Activated CD4-positive, alpha-beta T cell treated with anti-CD3 and anti-CD28 coated beads, Interleukin-2, Interleukin-6, amounts not matched to agents 100 ng/mL and 50 ng/mL, durations not matched to agents 16 hours and 8 hours (primary cell): ENCODE results near the gene SMAP1.
"Not testable (repeated sequence)": the region's sequence is repeated elsewhere in the genome, so short reads cannot be mapped to it uniquely, and the experiment has no call there.

Experiments used
- DNase-seq: peaks from one replicate; pipeline ENCODE4 v3.0.0-alpha.2; 2020

Gene SMAP1

DNA sequence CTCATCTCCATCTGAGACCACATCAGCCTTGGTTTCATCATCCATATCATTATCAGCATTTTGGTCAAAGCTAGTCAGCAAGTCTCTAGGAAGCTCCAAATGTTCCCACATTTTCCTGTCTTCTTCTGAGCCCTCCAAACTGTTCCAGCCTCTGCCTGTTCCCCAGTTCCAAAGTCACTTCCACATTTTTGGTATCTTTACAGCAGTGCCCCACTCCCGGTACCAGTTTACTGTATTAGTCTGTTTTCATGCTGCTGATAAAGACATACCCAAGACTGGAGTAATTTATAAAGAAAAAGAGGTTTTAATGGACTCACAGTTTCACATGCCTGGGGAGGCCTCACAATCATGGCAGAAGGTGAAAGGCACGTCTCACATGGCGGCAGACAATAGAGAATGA, 74.8 kb downstream of the SMAP1 start:
- not testable (repeated sequence) for DNase-seq

DNA sequence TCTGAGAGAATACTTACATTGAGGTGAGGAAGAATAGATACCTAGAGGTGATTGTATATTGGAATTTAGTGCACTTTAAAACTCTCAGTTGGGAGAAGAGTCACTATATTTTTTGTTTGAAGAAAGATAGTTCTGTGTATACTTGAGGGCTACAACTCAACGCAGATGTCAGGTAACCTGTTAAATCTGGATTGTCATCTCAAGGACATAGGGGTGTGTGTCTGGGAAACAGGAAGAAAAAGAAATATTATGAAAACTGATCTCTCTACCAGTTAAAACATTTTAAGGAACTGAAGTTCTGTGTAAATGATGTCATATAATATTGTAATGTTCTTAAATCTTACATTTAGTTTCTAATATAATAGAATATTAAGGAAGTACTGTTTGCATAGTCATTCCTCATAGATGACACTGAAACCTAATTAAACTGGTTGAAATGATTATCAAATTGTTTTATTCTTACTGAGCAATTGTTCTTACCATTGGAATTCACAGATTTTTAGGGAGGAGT, 86.2 kb downstream of the SMAP1 start:
- DNase-seq = no peak

DNA sequence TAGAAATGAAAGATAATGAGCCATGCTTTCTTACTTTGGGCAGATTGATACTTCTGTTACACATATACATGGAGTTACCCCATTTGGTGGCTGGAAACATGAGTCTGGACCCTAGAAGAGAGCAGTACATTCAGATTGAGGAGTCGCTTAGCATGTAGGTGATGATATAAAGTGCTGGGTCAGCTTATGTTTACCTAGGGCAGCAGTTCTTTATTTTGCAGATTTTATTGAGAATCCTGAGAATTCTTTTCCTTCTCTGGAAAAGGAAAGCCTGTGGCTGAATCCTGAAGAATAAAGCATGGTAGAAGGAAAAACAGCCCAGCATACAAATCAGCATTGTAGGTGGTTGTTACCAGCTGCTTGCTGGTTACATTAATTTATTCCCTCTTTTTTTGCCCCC, 91.2 kb downstream of the SMAP1 start:
- DNase-seq = no peak

DNA sequence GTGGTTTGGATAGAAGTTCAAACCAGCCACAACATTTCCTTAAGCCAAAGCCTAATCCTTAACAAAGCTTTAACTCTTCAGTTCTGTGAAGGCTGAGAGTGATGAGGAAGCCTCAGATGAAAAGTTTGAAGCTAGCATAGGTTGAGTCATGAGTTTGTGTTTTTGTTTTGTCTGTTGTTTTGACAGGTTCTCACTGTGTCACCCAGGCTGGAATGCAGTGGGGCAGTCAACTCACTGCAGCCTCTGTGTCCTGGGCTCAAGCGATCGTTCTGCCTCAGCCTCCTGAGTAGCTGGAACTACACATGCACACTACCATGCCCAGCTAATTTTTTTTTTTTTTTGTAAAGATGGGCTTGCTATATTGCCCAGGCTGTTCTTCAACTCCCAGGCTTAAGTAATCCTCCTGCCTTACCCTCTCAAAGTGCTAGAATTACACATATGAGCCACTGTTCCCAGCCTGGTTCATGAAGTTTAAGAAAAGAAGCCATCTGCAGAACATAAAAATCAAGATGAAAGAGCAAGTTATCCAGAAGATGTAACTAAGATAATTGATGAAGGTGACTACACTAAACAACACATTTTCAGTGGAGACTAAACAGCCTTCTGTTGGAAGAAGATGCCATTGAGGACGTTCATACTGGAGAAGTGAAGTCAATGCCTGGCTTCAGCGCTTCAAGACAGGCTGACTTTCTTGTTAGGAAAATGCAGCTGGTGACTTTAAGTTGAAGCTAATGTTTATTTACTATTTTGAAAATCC, 96.2 kb downstream of the SMAP1 start:
- no peak for DNase-seq

DNA sequence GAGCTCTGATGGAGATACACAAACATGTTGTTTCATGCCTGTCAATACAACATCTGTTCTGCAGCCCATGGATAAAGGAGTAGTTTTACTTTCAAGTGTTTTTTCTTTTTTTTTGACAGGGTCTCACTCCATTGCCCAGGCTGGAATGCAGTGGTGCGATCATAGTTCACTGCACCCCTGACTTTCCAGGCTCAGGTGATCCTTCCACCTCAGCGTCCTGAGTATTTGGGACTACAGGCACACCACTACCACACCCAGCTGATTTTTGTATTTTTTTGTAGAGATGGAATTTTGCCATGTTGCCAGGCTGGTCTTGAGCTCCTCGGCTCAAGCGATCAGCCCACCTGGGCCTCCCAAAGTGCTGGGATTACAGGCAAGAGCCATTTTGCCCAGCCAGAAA, 97.0 kb downstream of the SMAP1 start:
- no peak for DNase-seq

DNA sequence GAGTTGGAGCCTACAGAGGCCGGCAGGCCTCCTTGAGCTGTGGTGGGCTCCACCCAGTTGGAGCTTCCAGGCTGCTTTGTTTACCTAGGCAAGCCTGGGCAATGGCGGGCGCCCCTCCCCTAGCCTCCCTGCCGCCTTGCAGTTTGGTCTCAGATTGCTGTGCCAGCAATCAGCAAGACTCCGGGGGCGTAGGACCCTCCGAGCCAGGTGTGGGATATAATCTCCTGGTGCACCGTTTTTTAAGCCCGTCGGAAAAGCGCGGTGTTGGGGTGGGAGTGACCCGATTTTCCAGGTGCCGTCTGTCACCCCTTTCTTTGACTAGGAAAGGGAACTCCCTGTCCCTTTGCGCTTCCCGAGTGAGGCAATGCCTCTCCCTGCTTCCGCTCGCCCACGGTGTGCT, 103.7 kb downstream of the SMAP1 start:
- DNase-seq = not testable (repeated sequence)

DNA sequence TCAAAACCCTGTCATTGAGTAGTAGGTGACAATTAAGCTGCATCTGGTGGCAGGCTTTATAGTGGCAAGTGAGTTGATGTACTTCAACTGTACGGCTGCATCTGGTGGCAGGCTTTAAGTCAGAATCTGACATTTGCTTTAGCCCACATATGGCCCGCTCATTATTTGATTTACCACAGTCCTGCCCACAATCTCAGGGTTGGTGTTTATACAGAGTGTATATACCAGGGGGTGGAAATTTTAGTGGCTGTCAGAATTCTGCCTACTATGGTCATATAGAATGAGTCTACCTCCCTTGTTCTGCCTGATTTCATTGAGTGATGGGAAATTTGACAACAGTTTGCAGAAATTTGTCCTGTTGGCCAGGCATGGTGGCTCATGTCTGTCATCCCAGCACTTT, 112.3 kb downstream of the SMAP1 start:
- no peak for DNase-seq

DNA sequence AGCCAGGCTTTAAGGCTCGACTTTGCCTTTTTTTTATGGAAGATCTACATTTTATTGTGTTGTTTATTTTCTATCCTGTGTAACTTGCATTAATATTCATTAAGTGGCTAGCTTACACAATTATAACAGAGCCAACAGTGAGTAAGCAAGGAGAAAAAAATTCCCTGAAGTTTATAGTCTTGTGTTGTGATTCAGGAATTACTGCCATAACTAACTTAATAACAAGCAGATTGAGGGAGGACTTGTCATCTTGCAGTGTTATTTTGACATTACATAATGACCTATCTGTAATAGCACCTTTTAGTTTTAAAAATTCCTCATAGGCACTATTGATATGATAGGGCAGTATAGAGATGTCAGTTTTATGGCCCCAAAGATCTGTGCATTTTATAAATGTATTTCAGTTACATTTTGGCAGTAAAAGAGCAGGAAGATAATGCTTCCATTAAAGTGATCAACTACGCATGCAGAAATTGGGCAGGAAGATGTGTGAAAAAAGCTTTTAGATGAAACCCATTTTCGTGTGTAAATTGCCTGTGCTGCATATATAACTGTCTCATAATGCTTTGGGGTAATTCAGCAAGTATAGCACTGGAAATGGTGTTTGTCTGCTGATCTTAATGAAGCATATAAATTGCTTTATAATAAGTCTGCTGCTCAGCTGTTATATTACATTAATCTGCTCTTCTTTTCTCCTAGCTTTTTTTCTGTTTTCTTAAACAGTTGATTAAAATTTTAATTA, 123.0 kb downstream of the SMAP1 start:
- no peak for DNase-seq

DNA sequence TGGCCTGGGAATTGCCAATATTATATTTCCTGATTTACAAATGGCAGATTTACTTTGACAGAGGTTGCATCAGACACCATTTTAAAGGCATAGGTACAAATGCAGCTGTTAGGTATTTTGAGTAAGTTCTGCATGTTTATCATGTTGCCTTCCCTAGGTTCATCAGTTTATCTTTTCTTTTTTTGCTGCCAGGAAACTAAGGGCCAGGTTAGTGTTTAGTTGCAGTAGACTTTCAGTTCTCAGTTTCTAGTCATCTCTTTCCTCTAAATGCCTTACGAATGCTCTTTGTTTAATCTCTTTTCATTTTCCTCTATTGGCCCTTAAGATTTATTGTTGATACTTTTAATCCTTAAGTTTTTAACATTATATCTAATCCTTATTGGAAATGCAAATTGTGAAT, 129.9 kb downstream of the SMAP1 start:
- peak; percentile 8 for DNase-seq

DNA sequence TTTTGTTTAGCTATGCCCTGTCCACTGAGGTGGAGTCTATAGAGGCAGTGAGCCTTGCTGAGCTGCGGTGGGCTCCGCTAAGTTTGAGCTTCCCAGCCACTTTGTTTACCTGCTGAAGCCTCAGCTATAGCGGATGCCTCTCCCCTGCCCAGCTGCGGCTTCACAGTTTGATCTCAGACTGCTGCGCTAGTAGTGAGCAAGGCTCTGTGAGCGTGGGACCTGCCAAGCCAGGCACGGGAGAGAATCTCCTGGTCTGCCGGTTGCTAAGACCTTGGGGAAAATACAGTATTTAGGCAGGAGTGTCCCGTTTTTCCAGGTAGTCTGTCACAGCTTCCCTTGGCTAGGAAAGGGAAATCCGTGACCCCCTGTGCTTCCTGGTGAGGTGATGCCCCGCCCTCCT, 138.4 kb downstream of the SMAP1 start:
- no peak for DNase-seq

DNA sequence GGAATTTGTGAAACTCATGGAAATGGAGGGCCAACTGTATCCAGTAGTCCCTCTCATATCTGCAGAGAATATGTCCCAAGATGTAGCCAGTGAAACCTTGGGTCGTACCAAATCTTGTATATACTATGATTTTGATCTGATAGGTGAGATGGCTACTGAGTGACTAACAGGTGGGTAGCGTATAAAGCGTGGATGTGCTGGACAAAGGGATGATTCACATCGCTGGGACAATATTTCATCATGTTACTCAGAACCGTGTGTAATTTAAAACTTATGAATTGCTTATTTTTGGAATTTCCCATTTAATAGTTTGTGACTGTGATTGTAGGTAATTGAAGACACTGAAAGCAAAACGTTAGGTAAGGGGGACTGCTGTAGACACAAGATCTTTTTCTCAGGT, 144.1 kb downstream of the SMAP1 start:
- DNase-seq = no peak

DNA sequence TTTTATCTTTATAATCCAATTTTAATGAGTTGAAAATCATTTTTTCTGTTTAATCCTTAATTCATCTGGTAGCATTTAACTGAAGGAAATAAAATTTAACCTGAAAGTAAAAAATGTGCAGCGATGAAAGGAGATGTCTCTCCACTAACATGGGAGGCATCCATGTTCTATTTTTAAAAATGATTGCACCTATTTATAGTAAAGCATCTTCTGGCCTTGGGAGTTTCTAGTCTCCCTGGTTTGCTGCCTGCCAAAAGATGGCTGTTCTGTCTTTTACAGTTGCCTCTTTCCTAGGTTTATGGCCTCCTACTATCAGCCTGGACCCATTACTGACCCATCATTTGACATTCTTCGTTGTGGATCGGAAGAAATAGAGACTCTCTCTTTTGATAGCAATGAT, 146.2 kb downstream of the SMAP1 start:
- no peak for DNase-seq

DNA sequence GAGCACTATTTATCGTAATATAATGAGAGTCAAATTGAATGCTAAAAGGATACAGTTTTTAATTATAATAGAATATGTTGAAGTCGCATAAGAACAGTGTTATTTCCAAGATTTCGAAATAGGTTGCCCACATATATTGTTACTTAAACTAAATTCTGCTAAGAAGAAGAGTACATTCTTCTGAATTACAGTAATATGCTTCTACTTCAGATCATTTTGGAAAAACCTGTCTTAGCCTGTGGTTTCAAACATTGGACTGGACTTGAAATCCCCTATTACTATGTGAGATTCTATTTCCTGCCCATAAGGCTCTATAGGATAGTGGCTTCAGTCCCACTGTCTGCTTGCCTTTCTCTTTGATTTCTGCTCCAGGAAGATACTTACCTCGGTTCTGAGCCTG, 152.0 kb downstream of the SMAP1 start:
- no peak for DNase-seq

DNA sequence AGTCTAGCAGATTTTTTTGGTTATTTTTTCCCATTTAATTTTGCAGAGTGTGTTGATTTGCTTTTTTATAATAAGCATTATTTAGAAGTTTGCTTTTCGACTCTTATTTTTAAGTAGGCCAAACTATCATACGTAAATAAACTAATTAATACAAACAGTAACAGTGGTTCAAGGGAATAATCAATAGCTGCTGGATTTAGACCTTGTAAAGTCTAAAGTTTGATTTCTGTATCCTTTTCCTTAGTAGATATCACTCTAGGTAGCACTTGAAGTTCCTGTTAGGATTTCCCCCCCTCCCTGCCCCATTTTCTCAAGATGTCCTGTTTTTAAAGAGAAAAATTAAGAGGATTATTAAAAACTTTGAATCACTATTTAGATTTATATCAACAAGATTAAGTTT, 153.1 kb downstream of the SMAP1 start:
- no peak for DNase-seq

DNA sequence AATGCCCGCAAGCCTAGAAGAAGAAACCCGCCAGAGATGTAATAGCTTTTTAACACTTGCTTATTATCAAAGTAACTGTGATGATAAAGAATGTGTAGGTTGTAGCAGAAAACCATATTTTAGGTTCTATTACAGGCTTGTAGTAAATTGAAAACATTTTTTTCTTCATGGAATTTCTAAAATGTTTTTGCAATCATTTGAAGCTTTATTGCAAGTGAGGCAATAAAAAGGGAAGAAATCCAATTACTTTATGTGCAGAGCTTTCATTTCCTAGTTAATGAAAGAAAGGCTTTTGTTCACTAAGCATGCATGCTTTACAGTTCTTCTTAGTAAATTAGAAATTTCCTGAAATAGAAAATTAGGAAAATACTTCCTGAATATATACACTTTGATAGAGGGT, 154.1 kb downstream of the SMAP1 start:
- no peak for DNase-seq

DNA sequence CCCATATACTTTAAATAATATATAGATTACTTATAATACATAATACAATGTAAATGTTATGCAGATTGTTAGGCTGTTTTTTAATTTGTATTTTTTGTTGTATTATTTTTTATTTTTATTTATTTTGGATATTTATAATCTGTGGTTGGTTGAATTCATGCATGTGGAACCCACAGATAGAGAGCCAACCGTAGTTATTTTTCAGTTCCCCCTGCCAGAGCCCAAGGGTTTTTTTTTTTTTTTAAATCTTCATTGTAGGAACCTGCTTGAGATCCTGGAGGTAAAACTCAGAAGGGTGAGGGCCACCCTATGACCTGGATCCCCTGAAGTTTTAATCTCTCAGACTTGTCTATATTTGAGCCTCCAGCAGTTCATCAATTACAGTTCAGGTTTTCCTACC, 156.0 kb downstream of the SMAP1 start:
- DNase-seq = no peak

DNA sequence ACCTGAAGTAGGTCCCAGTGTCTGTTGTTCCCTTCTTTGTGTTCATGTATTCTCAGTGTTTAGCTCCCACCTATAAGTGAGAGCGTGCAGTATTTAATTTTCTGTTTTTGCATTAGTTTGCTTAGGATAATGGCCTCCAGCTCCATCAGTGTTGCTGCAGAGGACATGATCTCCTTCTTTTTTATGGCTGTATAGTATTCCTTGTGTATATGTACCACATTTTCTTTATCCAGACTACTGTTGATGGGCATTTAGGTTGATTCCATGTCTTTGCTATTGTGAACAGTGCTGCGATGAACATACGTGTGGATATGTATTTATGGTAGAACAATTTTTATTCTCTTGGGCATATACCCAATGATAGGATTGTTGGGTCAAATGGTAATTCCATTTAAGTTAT, 163.7 kb downstream of the SMAP1 start:
- DNase-seq = no peak

DNA sequence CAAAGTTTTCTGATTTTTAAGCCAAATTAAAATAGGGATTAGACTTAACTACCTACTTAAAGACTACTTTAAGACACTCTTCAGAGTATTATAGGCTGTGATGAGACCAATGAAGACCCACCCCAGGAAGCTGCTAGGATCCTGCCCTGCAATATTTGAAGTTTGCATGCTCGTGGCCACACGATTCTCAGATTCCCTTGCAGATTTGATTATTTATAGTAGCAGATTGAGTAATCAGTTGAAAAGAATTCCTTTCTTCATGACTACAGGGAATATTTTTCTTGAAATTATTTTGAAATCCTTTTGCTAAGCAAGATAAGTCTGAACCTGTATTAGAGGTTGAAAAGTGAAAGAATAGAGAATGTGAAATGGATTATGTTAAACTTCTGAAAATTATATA, 166.8 kb downstream of the SMAP1 start:
- no peak for DNase-seq

DNA sequence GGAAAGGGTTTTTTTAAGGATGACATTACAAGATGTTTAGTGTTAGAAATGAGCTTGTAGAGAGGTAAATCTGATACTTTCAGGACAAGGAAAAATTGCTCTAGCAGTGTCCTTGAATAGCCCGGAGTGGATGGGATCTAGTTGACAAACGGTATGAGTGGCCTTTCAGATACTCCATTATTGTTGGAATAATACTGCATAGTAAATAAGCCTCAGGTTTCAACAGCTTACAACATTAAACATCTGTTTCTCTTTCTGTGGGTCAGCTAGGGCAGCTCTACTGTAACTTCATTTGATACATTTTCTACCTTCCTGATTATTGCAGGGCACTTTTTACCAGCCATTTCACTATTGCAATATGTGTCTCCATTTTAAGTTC, 171.2 kb downstream of the SMAP1 start:
- no peak for DNase-seq

DNA sequence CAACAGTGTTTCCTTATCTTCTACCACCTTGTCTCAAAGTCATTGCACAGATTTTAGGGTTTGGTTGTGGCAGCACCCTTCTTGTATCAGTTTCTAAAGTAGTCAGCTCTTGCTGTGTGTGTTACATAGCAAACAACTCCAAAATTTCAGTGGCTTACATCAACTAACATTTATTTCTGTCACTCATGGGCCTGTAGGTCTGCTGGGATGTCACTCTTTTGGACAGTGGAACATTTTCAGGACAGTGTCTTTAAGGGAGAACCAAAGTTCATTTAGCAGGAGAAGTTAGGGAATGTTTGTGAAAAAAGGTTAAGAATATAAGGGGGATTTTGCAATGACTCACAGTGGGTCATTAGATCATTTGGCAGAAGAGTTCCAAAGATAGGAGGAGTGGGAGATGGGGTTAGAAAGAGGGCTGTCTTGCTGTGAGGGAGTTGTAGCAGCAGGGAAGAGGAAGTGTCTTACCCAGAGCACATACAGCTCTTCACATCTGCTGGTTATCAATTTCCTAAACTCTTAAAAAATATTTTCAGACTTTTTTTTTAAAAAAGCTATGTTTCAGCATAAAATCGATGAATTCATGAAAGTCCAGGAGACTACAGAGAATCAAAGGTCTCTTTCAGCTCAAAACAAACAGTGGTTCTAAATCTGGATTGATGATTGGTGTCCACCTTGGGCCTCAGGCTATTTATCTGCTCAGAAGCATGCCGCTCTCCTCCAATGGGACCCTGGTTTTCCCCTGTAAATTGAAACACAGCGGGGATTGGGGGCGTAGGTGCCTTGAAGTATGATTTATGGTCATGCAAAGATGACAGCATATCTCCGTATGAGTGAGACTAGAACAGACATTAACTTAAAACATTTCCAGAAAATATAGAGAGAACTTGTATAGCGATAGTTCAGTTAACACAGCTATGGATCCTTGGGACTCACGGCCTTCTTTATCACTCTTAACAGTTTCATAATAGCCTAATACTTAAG, 171.9 kb downstream of the SMAP1 start:
- peak; percentile 3 for DNase-seq

DNA sequence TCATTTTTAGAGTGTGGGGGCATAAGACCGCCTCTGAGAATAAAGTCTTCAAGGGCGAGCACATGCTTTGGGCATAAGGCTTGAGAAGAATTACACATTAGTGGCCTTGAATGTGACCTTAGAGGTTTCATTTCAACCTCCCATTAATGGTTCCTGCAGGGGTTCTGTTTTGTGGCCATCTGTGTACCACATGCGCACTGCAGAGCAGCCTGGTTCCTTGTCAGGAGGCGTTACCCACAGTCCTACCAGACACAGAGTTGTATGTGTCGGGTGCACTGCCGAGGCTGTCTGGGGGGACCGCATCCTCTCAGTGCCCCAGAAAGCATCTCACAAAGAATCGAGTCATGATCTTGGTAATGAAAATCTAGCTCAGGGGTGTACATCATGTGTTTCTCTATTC, 173.4 kb downstream of the SMAP1 start:
- no peak for DNase-seq

DNA sequence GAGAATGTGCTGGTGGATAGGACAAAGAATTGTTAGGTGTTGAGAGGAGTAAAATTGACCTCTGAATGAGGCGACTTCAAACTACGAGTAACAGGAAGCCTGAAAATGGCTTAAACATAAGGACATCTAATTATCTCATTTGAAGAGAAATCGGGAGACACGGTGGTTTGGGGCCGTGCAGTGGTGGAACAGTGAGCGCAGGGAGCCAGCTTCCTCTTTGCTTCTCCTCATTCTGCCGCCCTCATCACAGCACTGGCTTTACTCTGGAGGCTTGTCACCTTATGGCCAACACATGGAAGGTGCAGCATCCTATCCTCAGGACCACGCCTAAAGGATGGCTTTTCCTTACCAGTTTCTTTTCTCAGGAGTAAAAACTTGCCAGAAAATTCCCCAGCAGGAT, 174.9 kb downstream of the SMAP1 start:
- DNase-seq = no peak

DNA sequence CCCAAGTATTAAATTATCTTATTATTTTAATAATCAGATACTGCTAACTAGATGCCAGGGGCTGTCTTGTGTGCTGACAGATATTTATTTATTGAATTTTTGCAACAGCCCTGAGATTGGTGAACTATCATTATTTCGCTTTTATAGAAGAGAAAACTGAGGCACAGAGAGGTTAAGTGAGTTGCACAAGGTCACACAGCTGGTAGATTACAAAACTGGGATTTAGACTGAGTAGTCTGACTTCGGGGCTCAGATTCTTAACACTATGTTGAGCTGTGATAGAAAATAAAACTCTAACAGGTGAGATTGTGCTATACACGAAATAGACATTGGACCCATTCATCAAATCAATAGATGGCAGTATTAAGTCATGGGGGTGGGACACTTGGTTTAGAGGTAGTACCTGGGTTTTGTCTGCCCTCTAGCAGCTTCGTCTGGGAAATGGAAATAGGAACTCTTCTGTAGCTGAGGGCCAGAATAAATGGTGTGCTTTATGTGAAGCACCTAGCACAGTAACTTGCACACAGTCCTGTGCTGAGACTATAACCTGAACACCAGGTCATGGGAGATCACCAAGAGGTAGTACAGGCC, 175.7 kb downstream of the SMAP1 start:
- no peak for DNase-seq
